Erythroblast (primary cell): Measurements from ENCODE around the gene GNAO1.

Source experiments
- GATA1 ChIP-seq: IDR thresholded peaks from 2 replicates; pipeline ENCODE4 v1.6.1; 2011; ENCODE audit warnings: low read depth, mild to moderate bottlenecking, control low read depth, low read length, moderate library complexity
- POLR2A ChIP-seq: IDR thresholded peaks from 2 replicates; pipeline ENCODE4 v1.6.1; 2011; ENCODE audit warnings: mild to moderate bottlenecking, low read length

DNA sequence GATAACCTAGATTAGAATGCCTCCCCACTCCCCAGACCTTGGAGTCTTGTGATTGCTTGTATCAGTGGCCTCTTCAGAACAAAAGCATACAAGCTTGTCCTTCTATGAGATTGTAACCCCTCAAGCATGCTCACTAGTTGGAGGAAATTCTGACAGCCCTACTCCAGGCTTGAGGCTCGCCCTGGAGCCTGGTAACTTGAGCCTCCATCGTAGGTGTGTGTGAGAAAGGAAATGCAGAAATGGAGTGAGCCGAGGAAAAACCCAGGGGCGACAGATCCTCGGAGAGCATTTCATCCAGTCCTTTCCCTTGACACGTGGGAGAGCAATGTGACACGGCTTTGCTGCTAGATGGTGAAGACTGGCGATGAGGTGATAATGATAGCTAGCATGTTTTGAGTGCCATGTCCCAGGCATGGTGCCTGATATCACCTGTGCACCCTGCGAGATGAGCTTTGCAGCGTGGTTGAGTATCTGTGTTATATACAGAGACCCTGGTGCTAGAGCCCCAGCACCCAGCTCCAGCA, 31.2 kb downstream of the GNAO1 start:
- TF ChIP-seq POLR2A (no peak), GATA1 (no peak)
